A172 (cell line): Measurements from ENCODE around the gene SPG7. TPM values are rescaled to one million over a fixed set of nuclear protein-coding genes. Genes with fewer than 3 reads are reported as not detected.

ENCODE experiments used
- DNase-seq: peaks from one replicate; pipeline ENCODE4 v3.0.0-alpha.2; 2015; ENCODE audit warnings: low spot score
- total RNA-seq: library from RNA; depleted of rRNA; stranded (reverse); fragments of >200 nt; shearing (Covaris generic); gene quantifications from 2 replicates; pipeline ENCODE4 v1.2.3, GENCODE V29; 2014

Gene SPG7
- total RNA-seq, 1 experiment from 2014 or later: 208 TPM

GRCh38 chr16:89546781-89547180 lies 38.6 kb downstream of the SPG7 start:
- no peak for DNase-seq

- DNase-seq: no peak
Measured at GRCh38 chr16:89547291-89547690, 39.1 kb downstream of the SPG7 start.

GRCh38 chr16:89547860-89548259 lies 39.7 kb downstream of the SPG7 start:
- no peak for DNase-seq

GRCh38 chr16:89548344-89549006 lies 40.3 kb downstream of the SPG7 start:
- no peak for DNase-seq

- no peak for DNase-seq
Measured at GRCh38 chr16:89549007-89549700, 41.0 kb downstream of the SPG7 start.

GRCh38 chr16:89550421-89551007 lies 42.3 kb downstream of the SPG7 start:
- peak; percentile 23 for DNase-seq

- no peak for DNase-seq
Measured at GRCh38 chr16:89552329-89552728, 44.1 kb downstream of the SPG7 start.

- no peak for DNase-seq
Measured at GRCh38 chr16:89552913-89553312, 44.7 kb downstream of the SPG7 start.

GRCh38 chr16:89553733-89554132 lies 45.5 kb downstream of the SPG7 start:
- no peak for DNase-seq

GRCh38 chr16:89554343-89554742 lies 46.1 kb downstream of the SPG7 start:
- DNase-seq: no peak

GRCh38 chr16:89555265-89555664 lies 47.1 kb downstream of the SPG7 start:
- DNase-seq: no peak

- DNase-seq: no peak
Measured at GRCh38 chr16:89555780-89556179, 47.6 kb downstream of the SPG7 start.

GRCh38 chr16:89556750-89557689 lies 48.8 kb downstream of the SPG7 start:
- peak; percentile 66 for DNase-seq

GRCh38 chr16:89557690-89558490 lies 49.7 kb downstream of the SPG7 start:
- DNase-seq: no peak

- DNase-seq: peak; percentile 96
Measured at GRCh38 chr16:89560378-89561141, 52.4 kb downstream of the SPG7 start, which contains the start of gene RPL13. Gene RPL13, plus strand, starts transcription at chr16:89560682. Its CDS starts 278 bp downstream, at chr16:89560960.

- DNase-seq: peak; percentile 16
Measured at GRCh38 chr16:89561142-89561883, 53.1 kb downstream of the SPG7 start.

GRCh38 chr16:89561884-89562599 lies 53.8 kb downstream of the SPG7 start:
- DNase-seq: no peak

- DNase-seq: no peak
Measured at GRCh38 chr16:89562939-89563338, 54.7 kb downstream of the SPG7 start.
